Mesangial cell (primary cell): Measurements from ENCODE around the gene EVI5L. TPM values are rescaled to one million over a fixed set of nuclear protein-coding genes. Genes with fewer than 3 reads are reported as not detected.

Experiments
- total RNA-seq: library from RNA; depleted of rRNA; stranded (reverse); fragments of >200 nt; gene quantifications from 2 replicates; pipeline ENCODE4 v1.2.3, GENCODE V29; 2015

Gene EVI5L
- total RNA-seq: 10.4 and 17.5 TPM in 2 replicates

DNA sequence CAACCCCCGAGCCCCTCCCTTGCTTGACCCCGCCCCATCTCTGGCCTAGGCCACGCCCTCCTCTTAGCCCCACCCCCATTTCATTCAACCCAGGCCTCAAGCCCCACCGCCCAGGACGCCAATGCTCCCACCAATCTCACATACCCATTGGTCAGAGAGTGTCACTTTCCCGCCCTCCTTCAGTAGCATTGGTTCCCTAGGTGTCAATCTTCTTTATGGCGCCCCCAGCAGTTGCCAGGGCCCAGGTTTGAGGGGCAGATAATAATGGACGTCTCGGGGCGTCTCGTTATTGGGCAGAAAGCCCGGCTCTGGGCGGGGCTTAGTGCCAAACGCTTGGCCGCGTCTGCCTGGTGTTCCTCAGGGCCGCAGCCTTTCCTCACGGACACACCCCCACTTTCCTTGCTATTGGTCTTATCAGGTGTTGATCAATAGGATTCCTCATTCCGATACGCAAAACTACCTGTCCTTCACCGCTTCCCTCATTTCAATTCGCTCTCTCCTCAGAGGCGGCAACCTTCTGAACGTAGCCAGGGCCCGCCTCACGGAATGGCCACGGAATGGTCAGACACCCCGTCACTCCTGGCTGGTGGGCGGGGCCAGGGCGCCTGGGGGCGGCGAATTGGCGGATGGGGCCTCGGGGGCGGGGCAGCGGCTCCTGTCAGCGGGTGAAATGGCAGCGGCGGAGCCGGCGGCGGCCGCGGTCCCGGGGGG, at the start of gene EVI5L:
EVI5L (plus strand) TSS at position 658 of the 711 bp plus-strand sequence. CDS start 16,325 bp downstream, outside the sequence.

DNA sequence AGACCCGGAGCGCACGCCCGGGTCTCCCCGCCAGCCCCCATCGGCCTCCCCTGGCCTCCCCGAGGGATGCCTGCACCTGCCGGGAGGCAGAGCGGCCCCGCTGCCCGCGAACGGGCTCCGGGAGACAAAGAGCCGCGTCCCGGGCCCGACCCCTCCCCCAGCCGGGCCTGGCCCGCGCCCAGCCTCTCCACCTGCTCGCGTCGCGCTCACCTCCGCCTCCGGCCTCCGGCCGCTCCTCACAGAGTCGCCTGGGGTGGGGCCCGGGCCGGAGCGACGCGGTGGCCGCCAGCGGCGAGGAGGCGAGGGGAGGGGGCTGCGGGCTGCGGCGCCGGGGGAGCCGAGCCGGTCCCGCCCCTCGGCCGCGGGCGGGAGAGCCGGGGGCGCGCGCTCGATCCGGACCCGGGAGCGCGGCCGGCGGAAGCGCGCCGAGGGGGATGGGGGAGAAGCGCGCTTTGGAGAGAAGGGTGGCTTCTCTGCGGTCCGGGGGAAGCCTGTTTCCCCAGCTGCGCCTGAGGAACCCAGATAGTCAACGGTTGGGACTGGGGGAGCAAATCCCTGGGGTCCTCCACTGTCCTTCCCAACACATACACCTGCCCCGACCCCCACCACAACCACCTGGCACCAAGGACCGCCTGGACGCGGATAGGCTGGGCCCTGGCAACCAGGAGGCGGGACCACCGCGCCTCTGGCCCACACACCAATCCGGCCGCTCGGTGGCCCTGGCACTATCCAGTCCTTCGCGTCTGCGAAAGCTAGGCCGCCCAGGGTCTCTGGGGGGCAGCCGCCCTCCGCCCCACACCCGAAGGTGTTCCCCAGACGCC, 44.3 kb downstream of the EVI5L start, which contains the start of gene PRR36:
PRR36 (minus strand) TSS at position 315 of the 821 bp plus-strand sequence. CDS start 701 bp downstream, outside the sequence.

DNA sequence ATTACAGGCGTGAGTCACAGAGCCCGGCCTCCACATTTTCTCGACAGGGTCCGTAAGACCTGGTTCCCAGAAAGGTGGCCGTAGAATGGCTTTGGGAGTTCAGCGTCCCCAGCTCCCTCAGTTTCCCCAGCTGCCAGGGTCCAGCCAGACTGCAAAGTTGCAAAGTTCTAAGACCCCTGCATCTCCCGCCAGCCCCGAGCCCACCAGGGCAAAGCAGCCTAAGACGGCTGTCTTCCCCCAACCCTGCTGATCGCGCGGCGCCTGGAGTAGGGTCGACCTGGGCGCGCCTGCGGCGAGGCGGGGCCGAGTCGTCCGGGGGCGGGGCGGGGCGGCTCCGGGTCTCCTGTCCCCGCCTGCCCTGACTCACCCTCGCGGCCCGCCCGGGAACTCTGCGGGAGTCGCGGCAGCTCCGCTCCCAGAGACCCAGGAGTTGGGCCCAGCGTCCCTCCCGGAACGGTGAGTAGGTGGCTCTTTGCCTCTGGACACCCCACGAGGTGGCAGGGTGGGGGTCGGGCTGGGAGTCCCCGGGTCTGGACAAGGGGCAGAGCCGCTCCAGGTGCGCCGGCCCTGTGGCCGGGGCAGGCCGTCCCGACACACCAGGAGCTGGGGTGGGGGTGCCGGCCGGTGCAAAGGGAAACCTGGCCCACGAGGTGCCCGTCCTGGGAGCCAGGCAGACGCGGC, 58.3 kb downstream of the EVI5L start, which contains the start of gene LRRC8E:
LRRC8E (plus strand) TSS at position 366 of the 681 bp plus-strand sequence. CDS start 7,094 bp downstream, outside the sequence.

DNA sequence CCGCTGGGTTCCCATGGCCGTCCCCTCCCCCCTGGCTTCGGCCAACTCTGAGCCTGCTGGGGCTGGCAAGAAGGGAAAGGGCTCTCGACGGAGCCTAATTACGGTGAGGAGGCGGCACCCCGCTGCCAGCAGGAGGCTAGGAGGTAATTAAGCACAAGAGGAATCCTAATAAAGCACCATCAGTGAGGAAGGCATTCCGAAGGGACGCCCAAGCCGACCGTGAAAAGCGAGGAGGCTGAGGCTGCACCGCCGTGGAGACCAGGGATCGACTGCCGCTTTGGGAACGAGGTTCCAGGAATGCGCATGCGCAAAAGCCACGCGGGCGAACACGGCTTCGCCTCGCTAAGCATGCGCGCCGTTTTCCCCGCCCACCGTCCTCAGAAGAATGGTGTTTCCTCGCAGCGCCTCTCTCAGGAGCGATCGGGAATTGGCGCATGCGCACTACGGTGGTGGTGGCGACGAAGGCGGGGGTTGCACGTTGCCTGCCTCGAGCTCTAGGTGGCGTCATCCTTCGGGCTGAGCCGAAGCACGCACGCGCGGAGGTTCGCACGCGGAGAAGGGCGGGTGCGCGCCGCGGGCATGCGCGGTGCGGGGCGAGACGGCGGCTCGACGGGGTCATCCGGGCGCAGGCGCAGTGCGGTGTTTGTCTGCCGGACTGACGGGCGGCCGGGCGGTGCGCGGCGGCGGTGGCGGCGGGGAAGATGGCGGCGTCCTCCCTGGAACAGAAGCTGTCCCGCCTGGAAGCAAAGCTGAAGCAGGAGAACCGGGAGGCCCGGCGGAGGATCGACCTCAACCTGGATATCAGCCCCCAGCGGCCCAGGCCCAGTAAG, 73.4 kb downstream of the EVI5L start, which contains the start of gene MAP2K7:
MAP2K7 (plus strand) TSS at position 634 of the 830 bp plus-strand sequence; CDS start at position 702, 68 bp downstream.

Other genes with a start within 250 kb of the EVI5L start
- gene CAMSAP3, start 234.4 kb upstream of the EVI5L start, total RNA-seq: 2.3 and 3.8 TPM in 2 replicates
- 43.3 and 61.1 TPM in 2 replicates for gene XAB2, start 200.7 kb upstream of the EVI5L start, total RNA-seq
- 14.0 and 27.0 TPM in 2 replicates for gene PET100, start 200.4 kb upstream of the EVI5L start, total RNA-seq
- gene PCP2, start 196.5 kb upstream of the EVI5L start, total RNA-seq: 1.4 TPM in 1 of 2 replicates, not detected in the other
- gene STXBP2, start 193.1 kb upstream of the EVI5L start, total RNA-seq: 37.0 and 76.3 TPM in 2 replicates
- gene RETN, start 161.2 kb upstream of the EVI5L start, total RNA-seq: not detected in 2 replicates
- gene MCEMP1, start 153.1 kb upstream of the EVI5L start, total RNA-seq: not detected in 2 replicates
- gene TRAPPC5, start 149.4 kb upstream of the EVI5L start, total RNA-seq: 114 and 143 TPM in 2 replicates
- not detected in 2 replicates for gene FCER2, start 128.1 kb upstream of the EVI5L start, total RNA-seq
- gene CLEC4G, start 98.1 kb upstream of the EVI5L start, total RNA-seq: not detected in 2 replicates
- gene CD209, start 82.7 kb upstream of the EVI5L start, total RNA-seq: not detected in 2 replicates
- gene CLEC4M, start 67.0 kb upstream of the EVI5L start, total RNA-seq: not detected in 2 replicates
- gene PRR36, start 44.2 kb downstream of the EVI5L start, total RNA-seq: 0.65 and 1.0 TPM in 2 replicates
- gene LRRC8E, start 58.3 kb downstream of the EVI5L start, total RNA-seq: 12.9 and 24.2 TPM in 2 replicates
- 11.7 and 17.7 TPM in 2 replicates for gene MAP2K7, start 73.7 kb downstream of the EVI5L start, total RNA-seq
- gene TGFBR3L, start 84.6 kb downstream of the EVI5L start, total RNA-seq: 1.8 and 4.4 TPM in 2 replicates
- 24.3 and 38.7 TPM in 2 replicates for gene SNAPC2, start 90.1 kb downstream of the EVI5L start, total RNA-seq
- 11.9 and 35.4 TPM in 2 replicates for gene CTXN1, start 95.9 kb downstream of the EVI5L start, total RNA-seq
- 55.8 and 76.6 TPM in 2 replicates for gene TIMM44, start 113.4 kb downstream of the EVI5L start, total RNA-seq
- gene ELAVL1, start 175.4 kb downstream of the EVI5L start, total RNA-seq: 44.1 and 69.1 TPM in 2 replicates
- not detected in 2 replicates for gene CCL25, start 222.5 kb downstream of the EVI5L start, total RNA-seq